HG03457 (cell line): ENCODE measurements around the gene AMDHD2.

Experiments used
- ATAC-seq: cut with Tn5 transposase; IDR thresholded peaks from one replicate; pipeline ENCODE4 v1.9.1; 2021; ENCODE audit warnings: moderate number of reproducible peaks; ENCODE audit not compliant: unreplicated experiment

AMDHD2 gene

DNA sequence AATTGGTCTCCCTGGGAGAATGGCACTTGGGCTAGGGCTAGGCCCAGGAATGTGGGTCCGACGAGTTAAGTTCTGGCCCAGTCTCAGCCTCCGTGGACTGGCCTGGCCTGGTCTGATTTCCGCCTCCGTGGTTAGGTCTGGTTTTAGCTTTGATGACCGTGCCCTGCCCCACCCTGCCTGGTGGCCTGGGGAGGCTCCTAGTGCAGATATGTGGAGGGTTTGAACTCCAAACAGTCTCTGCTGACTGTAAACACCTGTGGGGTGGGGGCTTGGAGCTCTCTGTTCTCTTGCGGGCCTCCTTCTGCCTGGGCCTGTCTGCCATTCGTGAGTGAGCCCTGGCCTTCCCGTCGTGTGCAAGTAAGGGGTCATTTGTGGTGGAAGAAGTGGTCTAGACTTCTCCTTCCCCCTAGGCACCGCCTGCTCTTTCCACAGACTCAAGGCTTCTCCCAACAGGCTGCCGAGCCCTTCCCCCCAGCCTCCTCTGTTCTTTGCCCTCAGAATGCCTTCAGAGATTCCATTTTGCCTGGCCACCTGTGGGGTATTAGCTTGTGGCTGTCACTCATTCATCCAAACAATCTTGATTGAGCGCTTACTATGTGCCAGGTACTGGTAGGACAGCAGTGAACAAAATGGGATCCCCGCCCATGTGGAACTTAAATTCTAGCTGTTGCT is 4.9 kb upstream of the AMDHD2 start:
- no peak for ATAC-seq

- no peak for ATAC-seq
These were observed 3.6 kb upstream of the AMDHD2 start for GRCh38 chr16:2516391-2517240.

DNA sequence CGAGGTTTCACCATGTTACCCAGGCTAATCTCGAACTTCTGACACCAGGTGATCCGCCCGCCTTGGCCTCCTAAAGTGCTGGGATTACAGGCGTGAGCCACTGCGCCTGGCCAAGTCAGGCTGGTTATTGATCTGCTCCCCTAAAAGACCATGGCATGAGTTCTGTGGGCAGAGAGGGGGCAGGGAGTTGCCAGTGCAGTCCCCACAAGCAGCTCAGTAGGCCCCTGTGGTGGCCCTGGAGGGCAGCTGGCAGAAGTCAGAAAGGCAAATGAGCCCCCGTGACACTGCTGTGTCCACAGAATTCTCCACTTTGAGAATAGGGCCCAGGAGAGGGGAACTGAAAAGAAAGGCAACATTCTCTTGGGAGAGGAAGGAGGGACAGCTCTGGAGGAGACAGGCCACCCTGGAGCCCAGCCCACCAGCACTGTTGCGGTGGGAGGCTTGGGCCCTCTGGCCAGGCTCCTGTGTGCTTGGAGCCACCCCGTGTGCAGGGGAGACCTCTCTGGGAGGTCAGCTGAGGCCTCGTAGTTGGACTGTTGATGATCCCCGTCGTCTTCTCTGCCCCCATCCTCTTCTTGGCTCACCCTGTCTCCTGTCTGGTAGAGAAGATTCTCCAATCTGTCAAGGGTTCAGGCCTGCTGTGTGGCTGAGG is 2.1 kb upstream of the AMDHD2 start:
- ATAC-seq = no peak

GRCh38 chr16:2518823-2519710 is 1.1 kb upstream of the AMDHD2 start:
- ATAC-seq = no peak

- no peak for ATAC-seq
These were observed 475 bp upstream of the AMDHD2 start for GRCh38 chr16:2519711-2520080.

- no peak for ATAC-seq
These were observed 787 bp downstream of the AMDHD2 start for GRCh38 chr16:2520784-2521531.

DNA sequence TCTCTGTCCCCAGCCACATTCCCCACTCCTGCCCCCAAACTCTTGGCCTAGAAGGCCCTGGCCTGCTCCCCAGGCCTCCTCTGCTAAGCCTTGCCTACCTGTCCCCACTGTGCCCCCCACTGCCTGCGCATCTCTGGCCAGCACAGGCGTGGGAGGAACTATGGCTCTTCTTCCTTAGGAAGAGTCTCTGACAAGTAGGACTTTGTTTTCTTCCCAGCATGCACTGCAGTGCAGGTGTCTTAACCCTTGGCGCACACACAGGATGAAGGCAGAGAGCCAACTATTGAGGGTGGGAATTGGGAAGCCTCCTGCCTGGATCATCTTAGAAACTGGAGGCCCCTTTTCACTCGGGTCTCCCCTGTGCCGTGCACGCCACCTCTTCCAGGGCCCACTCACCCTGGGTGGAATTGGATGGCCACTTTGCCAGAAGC is 3.6 kb downstream of the AMDHD2 start:
- no peak for ATAC-seq

- ATAC-seq = no peak
These were observed 4.3 kb downstream of the AMDHD2 start for GRCh38 chr16:2524339-2524938.

DNA sequence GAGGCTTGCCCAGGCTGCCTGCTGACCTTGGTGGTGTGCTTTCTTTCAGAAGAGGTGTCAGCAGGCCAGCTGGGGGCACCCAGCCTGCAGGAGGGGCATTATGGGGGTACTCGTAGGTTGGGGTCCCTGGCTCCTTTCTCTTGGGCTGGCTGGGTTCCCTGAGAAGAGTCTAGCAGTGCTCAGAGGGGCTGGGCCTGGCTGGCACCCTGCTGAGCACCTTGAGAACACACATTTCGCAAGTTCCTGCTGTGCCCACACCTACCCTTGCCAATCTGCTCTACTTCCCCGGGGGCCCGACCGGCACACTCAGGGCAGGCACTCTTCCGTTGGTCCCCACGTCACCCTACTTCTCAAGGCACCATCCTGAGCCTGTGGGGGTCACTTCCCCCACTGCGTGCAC is 6.0 kb downstream of the AMDHD2 start:
- no peak for ATAC-seq

GRCh38 chr16:2527071-2527783 is 7.1 kb downstream of the AMDHD2 start:
- ATAC-seq = no peak

GRCh38 chr16:2527784-2528100 is 7.6 kb downstream of the AMDHD2 start:
- ATAC-seq = no peak

DNA sequence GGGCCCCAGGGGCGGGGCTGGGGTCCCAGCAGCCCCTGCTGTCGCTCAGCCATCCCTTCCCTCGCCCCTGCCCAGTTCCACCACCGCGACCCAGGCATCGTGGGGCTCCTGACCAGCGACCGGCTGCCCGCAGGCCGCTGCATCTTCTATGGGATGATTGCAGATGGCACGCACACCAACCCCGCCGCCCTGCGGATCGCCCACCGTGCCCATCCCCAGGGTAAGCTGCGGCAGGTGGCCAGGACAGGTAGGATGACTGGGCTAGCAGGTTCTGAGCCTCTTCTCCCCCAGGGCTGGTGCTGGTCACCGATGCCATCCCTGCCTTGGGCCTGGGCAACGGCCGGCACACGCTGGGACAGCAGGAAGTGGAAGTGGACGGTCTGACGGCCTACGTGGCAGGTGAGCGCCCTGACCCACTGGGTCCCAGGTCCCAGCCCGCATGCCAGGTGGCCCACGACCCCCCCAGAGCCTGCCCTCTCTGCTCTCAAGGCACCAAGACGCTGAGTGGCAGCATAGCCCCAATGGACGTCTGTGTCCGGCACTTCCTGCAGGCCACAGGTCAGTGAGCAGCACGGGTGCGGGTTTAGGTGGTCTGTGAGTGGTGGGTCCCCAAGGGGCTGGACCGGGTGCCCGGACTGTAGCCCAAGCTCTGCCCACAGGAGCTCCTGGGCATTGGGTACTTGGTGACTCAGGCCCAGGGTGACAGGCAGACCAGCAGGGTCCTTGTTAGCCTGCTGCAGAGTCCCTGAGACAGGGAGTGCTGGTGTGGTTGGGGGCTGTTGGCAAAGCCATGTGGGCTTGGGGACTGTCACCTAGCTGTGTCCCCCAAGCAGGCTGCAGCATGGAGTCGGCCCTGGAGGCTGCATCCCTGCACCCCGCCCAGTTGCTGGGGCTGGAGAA is 8.2 kb downstream of the AMDHD2 start:
- ATAC-seq = no peak

GRCh38 chr16:2529061-2529931 is 9.1 kb downstream of the AMDHD2 start:
- no peak for ATAC-seq

DNA sequence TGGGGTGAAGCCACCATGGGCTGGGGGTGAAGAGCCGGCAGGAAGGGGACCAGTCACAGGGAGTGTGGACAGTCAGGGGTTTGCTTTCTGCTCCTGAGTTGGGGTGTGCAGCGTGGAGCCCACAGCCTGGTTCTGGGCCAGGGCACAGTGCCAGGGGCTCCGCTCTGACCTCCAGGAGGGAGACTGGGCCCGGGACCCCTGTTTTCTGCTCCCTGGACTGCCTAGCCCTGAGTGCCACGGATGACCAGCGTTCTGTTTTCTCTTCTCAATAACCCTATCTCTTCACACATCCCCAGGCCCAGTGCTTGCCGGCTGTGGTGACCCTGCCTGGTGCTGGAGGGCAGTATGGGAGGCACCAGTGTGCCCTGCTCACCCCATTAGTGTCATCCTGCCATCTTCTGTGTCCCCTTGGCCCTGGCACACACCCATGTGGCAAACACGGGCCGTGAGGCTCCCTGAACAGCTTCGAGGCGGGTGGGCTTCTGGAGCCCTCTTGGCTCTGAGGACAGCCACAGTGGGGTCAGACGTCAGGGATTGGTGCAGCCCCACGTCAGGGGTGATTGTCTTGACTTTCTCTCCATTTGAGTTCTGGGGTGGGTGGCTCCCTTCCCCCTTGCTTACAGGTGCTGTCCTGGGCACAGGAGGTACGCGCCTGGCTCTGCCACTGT is 9.9 kb downstream of the AMDHD2 start:
- ATAC-seq = no peak

DNA sequence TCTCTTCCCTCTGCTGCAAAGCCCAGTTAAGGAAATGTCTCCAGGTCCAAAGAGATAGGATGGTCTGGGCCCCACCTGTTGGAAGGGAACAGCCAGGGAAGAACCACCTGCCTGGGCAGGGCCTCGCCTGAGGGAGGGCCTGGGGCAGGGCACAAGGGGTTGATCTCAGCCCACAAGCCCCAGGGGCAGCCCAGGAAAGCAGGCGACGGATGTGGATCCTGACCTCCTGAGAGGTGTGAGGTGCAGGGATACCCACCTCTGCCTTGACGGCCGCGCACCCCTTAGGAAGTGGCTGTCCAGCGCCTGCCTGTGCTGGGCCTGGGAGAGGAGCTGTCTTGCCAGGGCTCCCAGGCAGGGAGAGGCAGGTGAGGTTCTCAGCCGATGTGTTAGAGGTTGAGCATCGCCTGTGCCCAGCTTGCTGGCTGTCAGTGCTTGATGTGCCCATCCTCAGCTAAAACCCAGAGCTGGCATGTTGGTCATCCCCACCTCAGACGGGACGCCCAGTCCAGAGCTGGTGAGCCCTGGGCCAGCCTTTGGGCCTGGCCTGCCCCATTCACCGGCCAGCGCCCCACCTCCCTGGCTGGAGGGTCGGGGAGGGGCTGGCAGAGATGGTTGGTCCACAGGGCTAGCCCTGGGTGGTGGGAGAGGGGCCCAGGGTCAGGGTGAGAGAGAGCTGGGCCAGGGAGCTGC is 10.6 kb downstream of the AMDHD2 start:
- ATAC-seq = no peak

- ATAC-seq = no peak
These were observed 11.2 kb downstream of the AMDHD2 start, which contains the start of gene CEMP1 for GRCh38 chr16:2531371-2531695. TSS of gene CEMP1 (minus strand) at chr16:2531408. CDS start at chr16:2531073, 335 bp downstream.
